T-helper 1 cell (primary cell): ENCODE results near the gene ARL3.
"Not testable (repeated sequence)": the region's sequence is repeated elsewhere in the genome, so short reads cannot be mapped to it uniquely, and the experiment has no call there.

Experiments
- DNase-seq, 5 donors: peaks; one replicate each; pipeline ENCODE4 v3.0.0-alpha.2; 2012 to 2020

The ARL3 gene

DNA sequence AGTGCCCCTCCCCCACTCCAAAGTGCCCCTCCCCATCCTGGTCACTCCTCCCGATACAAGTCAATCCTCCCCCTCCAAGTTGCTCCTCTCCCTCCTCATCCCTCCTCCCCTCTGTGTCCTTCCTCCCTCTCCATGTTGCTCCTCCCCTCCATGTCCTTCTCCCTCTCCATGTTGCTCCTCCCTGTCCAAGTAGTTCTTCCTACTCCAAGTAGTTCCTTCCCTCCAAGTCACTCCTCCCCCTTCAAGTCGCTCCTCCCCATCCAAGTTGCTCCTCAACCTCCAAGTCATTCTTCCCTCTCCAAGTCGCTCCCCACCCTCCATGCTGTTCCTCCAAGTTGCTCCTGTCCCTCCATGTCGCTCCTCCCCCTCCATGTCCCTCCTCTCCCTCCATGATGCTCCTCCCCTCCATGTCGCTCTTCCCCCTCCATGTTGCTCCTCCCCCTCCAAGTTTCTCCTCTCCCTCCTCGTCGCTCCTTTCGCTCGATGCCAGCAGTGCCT lies 20.9 kb upstream of the ARL3 start:
- no peak for DNase-seq

DNA sequence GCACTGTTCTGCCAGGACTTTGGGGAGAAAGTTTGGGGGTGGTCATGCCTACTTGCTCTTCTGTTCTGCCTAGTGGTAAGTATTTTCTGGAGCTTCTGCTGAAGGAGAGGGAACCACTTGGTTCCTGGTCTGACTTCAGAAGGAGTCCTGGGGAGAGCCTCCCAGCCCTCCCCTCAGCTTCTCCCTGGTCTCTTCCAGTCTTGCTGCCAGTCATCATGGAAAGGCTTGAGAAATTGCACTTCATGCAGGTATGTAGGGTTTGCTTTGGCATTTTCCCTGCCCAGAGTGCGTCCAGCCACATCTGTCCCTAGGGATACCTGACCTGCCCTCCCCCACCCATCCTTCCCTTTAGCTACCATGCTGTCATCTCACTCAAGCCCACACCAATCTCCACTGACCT lies 18.5 kb upstream of the ARL3 start:
- DNase-seq, result no peak

DNA sequence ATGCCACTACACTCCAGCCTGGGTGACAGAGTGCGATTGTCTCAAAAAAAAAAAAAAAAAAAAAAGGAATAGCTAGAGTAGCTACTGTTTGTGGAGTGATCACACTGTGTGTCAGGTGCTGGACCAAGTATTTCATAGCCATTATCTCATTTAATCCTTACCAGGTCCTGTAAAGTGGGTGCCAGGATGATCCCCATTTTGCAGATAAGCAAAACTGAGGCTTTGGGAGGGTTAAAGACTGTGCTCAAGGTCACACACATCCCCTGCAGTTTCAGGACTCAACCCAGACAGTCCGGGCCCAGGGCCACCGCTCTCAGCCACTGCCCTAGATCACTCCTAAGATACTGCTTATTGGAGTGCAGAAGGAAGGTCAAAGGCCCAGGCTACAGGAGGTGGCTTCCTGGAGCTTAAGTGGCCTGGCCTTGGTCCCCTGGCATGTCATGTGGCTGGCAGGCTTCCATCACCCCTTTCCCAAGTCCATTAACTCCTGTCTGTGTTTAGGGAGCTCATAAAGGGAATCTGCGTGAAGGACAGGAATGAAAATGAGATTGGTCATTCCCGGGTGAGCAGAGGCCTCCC lies 17.1 kb upstream of the ARL3 start:
- DNase-seq, result no peak

DNA sequence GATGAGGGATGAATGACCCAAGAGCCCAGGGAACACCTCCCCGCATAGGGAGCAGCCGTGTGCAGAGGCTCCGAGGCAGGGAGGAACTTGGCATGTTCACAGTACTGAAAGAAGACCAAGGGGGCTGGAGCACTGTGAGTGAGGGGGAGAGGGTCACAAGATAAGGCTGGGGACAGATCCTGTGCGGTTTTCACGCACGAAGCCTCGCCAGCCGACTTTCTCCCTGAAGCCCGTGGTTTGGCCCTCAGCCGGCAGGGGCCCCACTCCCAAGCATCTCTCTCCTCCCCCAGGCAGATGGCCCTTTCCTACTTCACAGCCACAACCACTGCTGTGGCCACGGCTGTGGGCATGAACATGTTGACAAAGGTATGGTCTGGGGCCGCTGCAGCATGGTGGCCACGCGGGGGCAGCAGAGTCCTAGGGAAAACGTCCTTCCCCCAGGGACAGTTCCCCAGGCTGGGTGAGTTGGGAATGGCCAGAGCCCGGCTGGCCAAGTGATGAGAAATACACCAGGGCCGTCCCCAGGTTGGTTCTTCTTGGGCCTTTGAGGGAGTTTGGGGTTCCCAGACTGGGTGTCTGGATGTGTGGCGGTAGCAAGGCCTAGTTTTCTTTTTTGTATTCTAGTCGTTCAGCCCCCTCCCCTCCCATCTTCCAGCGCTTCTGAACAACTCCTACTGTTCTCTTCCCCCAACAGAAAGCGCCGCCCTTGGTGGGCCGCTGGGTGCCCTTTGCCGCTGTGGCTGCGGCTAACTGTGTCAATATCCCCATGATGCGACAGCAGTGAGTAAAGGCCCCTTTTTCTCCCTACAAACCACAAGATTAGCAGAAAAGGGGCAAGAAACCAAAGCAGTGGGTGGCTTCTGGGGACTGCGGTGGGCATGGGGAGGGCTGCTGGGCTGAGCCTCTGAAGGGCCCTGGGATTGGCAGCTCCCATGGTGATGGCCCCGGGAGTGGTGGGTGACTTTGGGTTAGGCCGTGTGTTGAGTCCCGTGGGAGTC lies 15.1 kb upstream of the ARL3 start:
- DNase-seq, result peak in 4 of 5 donors; percentile 25 to 46 (median 30)

DNA sequence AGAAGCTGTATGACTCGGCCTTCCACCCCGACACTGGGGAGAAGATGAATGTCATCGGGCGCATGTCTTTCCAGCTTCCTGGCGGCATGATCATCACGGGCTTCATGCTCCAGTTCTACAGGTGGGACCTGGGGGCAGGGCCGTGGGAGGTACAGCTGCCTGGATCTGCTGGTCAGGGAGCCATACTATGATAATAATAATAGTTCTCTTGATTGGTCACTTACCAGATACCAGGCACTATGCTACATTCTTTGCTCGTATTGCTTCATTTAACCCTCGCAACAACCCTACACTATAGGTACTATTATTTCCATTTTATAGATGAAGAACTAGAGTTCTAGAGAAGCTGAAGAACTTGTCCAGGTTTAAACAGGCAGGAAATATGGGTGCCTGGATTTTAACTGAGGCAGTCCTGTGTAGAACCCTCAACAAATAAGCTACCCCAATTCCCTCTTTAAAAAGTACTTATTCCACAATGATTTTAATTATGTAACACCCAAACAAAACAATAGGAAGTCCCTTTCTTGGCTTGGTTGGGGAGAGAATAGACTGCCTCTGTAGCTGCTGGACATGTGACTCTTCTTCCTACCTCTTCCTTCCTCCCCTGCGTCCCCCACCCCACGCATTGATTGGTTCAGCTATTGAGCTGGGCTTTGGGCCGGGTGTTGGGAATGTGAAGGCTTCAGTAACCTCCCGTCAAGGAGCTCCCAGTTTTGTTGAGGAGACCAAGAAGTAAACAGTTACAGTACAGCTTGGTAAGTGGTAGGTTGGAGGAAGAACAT lies 13.0 kb upstream of the ARL3 start:
- no peak for DNase-seq

DNA sequence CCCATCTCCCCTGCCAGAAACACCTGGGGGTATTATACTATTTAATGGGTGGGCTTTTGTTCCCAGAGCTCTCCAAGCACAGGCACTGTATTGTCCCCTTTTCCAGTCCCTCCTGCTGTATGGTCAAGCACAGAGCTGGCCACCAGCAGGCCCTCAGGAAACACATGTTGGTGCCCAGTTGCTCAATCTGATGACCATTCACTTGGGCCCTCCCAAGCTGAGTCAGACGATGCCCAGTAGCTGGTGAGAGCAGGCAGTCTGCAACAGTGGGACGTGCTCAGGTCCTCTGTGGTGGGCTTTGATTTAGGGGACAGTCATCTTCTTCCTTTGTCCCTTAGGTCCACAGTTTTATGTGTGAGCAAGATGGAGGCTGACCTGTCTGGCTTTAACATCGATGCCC lies 12.1 kb upstream of the ARL3 start:
- no peak for DNase-seq

DNA sequence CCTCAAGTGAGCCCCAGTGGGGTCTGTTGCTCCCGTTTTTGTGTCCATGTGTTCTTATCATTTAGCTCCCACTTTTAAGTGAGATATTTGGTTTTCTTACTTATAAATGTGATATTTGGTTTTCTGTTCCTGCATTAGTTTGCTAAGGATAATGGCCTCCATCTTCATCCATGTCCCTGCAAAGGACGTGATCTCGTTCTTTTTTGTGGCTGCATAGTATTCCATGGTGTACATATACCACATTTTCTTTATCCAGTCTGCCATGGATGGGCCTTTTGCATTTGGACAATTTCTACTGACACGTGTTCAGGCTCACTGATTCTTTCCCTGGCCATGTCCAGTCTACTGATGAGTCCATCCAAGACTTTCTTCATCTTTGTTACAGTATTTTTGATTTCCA lies 9.8 kb upstream of the ARL3 start:
- DNase-seq, result no peak

DNA sequence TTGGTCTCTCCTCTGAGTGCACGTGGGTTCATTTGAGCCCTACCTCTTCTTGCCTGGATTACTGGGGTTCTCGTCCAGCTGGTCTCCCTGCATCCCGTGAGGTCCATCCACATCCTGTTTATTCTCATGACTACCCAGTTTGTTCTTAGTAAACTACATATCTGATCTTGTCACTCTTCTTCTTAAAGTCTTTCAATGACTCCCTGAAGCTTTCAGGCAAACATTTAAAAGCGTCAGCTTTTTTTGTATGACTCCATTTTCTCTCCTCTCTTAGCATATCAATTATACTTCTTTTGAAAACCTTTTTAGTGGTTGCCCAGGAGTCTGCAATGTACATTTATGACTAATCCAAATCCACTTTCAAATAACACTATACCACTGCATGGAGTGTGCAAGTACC lies 7.8 kb upstream of the ARL3 start:
- no peak for DNase-seq

DNA sequence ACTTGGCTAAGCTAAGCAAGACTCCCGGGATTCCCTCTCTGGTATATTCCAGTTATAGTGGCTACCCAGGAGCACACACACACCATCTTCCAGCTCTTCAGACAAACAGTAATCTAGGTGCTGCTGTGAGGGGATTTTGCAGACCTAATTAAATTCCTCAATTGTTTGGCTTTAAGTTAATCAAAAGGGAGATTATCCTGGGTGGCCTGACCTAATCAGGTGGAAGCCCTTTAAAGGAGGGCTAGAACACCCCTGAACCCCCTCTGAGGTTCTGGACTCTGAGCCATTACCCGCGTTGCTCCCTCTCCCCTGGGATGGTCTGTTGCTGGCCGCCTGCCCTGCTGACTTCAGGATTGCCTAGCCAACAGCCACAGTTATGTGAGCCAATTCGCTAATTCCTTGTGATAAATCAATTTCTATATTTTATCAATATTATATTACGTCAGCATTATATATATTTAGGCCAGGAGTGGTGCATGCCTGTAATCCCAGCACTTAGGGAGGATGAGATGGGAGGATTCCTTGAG lies 6.6 kb upstream of the ARL3 start:
- no peak for DNase-seq

DNA sequence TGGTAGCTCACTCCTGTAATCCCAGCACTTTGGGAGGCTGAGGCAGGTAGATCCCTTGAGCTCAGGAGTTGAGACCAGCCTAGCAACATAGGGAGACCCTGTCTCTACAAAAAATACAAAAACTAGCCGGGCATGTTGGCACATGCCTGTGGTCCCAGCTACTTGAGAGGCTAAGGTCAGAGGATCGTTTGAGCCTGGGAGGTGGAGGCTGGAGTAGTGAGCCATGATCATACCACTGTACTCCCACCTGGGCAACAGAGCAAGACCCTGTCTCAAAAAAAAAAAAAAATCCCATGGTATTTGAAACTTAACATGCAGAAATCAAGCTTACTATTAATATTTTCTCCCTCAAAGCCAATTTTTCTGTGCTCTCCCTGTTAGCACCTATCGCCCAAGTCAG lies 6.1 kb upstream of the ARL3 start:
- DNase-seq, result no peak

DNA sequence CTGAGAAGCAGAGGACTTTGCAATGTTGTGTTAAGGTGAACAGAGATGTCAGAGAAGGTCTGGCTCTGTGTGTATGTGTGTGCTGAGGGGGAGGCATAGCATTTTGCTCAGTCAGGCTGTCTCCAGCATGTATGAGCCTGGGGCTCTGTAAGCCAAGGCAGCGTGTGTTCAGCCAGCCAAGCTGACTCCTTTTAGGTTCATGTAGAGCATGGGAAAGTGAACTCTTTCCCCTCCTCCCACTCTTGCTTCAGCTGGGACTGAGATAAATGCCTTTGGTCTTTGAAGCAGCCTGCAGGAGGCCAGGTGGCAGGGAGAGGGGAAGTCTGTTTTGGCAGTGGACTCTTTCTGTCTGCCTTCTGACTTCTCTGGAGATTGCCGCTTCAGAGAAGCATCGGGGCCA lies 4.0 kb upstream of the ARL3 start:
- no peak for DNase-seq

DNA sequence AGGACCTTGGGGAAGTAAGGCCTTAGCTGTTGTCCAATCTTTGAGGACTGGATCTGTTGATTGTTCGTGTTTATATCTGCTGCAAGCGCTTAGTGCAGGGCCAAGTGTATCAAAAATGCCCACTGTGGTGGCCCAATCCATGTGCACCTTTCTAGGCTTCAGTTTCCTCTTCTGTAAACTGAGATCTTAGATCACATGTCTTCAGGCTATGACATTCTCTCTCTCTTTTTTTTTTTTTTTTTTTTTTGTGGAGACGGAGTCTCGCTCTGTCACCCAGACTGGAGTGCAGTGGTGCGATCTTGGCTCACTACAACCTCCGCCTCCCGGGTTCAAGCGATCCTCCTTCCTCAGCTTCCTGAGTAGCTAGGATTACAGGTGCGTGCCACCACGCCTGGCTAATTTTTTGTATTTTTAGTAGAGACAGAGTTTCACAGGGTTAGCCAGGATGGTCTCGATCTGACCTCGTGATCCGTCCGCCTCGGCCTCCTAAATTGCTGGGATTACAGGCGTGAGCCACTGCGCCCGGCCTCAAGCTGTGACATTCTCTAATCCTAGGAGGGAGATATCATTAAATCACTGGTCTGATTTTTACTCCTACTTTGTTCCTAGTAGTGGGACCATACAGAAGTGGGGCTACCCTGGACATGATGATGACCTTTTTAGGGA lies 2.8 kb upstream of the ARL3 start:
- not testable (repeated sequence) for DNase-seq

DNA sequence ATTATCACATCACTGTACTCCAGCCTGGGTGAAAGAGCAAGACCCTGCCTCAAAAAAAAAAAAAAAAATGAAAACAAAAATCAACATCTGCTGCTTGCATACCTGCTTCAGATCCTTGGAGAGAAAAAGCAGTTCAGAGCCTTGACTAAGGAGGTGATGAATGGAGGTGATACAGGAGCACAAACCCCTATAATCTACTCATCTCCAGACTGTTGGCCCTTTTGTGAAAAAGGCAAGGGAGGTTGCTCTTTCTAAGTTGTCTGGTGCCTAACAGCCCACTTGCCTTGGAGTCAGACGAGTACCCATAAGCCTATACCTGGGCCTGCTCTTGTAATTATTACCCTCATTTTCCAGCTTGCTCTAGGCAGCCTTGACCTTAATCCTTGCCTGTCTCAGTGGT lies 1.7 kb upstream of the ARL3 start:
- DNase-seq, result no peak

DNA sequence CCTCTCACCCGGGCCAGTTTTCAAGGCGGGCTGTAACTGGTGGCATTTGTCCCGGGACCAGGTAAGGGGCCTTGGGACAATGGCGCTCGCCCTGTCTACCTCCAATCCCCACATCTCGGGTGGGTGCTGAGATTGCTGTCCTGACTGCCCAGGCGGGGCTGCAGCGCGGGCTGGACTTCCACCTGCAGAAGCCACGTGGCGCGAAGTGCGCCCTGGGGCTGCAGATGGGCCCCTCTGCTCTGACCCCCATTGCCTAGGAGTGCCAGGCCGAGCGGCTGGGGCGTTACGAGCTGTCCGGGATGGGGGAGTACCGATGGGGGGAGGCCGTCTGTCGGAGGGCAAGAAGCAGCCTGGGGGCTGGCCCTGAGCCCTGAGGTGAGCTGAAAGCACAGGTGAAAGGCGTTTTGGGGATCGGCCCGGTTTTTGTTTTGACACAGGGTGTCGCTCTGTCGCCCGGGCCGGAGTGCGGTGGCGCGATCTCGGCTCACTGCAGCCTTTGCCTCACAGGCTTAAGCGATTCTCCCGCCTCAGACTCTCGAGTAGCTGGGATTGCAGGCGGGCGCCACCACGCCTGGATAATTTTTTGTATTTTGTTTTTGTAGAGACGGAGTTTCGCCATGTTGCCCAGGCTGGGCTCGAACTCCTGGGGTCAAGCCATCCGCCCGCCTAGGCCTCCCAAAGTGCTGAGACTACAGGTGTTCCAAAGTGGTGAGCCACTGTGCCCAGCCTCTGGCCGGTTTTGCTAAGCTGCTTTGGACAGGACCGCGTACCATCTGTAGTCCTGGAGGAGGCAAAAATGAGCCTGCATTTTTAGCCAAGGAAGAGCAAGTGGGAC lies 641 bp upstream of the ARL3 start, which contains the start of gene SFXN2:
Gene SFXN2, plus strand, starts transcription at position 16 of the 835 bp plus-strand sequence. CDS start 12,001 bp downstream, outside the sequence.
- peak; percentile 9 to 48 (median 42) for DNase-seq

DNA sequence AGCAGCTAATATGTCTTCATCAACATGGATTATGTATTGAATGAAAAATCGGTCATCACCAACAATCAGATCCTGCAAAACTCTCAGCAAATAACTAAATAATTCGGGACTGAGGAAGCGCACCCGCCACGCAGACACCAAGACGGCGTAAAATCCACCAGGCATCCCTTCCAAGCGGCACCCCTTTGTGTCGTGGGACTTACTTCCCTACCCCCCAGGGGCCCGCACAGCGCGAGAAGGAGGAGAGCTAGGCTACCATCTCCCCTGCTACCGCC lies 721 bp downstream of the ARL3 start:
- DNase-seq, result no peak

DNA sequence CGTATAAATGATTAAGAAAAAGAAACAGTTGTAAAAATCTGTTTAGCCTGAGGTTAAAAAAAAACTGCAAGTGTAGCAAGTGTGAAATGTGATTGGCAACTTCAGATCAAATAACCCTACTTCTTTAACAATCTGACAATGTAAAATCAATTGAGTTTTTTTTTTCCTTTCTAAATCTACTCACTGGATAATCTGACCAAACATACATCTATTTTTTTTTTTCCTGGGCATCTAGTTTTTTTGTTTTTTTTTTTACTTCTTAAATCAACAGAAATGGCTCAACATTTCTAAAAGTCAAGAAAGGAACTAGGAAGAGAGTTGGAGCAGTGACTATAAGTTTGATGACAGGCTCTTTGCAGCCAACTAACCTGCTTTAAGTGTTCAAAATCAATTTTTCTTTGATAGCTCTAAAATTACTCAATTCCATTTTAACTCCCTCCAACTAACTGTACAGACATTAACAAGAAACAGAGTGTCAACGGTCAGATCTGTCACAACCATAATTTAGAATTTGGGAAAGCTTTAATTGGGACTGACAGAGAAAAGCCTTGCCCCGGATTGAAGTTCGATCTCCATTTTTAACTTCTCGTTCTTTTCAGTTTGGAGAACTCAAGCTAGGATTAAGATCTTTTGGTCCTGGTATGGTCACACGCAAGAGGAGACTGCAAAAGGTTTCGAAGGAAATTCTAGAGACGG lies 1.2 kb downstream of the ARL3 start:
- DNase-seq, result no peak

DNA sequence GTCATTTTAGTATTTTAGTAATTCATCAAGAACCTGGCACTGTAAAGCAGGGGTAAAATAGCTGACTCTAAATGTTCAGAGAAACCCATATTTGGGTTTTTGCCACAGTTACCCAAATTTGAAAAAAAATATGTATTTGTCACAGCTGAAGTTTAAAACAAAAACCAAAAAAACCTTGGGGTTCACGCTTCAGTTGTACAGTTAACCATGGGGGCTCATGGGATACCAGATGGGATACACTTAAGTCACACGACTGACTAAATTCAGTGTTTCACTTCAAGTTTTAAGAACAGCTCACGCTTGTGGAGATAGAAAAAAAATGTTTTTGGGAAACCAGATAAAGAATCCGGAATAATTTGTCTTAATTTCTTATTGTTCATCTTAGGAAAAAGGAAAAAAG lies 2.1 kb downstream of the ARL3 start:
- no peak for DNase-seq

DNA sequence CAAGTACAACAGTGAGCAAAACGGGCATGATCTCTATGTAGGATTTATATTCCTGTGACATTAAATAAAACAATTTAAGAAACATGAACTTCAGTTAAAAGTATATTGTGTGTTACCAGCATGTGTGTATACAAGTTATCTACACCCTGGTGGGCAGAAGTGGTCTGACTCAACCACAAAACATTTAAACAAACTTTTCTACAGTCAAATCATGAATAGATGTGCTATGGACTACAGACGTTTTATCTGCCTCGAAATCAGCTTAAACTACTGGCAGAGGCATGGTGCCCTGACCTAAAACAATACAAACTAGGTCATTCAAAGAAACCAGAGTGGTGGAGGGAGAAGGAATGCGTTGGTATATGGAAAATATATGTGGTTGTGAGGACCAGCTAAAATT lies 3.6 kb downstream of the ARL3 start:
- peak in 1 of 5 donors; percentile 48 for DNase-seq

DNA sequence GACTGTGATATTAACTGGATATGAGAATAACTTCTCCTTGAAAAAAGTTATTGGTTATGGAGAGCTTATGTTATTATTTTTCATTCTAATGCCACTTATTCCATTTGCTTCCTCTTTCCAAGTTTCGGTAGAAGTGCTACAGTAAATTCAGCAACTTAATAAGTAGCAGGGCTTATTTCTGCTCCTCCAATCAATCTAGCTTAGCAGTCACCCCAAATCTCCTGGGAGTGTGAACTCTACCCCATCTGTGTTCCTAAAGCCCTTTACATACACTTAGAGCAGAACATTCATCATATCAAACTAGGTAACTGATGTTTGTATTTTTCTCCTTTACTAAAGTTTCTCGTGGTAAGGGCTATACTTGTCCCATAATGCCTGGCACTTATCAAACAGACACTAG lies 8.7 kb downstream of the ARL3 start:
- no peak for DNase-seq

DNA sequence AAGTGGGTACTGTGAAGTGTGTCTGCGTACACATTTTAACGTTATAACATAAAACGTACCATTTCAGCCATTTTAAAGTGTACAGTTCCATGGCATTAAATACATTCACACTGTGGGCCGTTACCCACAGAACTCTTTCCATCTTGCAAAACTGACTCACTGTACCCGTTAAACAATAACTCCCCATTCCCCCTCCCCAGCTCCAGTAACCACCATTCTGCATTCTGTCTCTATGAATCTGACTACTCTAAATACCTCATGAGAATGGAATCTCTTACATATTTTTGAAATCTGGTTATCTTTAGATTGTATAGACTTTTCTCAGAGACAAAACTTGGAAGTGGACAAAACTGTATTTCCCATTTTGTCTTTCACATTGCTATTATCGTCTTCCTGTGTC lies 9.3 kb downstream of the ARL3 start:
- DNase-seq, result no peak

DNA sequence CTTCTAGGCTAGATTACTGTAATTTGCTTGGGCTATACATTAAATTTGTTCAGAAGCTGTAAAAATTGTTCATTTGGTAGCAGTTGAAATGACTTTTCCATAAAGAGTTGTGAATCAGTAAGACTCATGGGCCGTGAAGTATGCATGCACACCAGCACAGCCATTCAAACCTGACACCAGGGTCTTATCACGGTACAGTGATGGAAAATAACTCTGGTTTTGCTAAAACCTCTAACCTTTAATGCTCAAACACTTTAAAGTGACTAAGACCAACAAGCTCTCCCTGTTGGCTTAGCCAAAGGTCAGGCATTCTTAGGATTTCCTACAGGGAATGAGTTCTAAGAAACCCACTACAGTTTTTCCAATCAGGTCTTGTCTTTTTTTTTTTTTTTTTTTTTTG lies 11.5 kb downstream of the ARL3 start:
- no peak for DNase-seq
